Endothelial cell of umbilical vein (primary cell): ENCODE data around the gene EDEM1. TPM values are rescaled to one million over a fixed set of nuclear protein-coding genes. Genes with fewer than 3 reads are reported as not detected.

Experiments used
- BruUV-seq: library from RNA; stranded (reverse); fragments of 400-500 nt; replicated peaks from 2 replicates; lab custom pipeline; 2021; lab: Mats Ljungman, UMichigan
- CTCF ChIA-PET: fragments of 300-600, 350-600 bp; sonication (Branson Sonifier 250); formaldehyde crosslinking; loops from one replicate; lab custom pipeline; 2021; ENCODE audit warnings: antibody characterized with exemption, inconsistent platforms; lab: Charles Lee
- POLR2A ChIA-PET: fragments of 300-600, 350-600 bp; sonication (Branson Sonifier 250); formaldehyde crosslinking; loops from one replicate; lab custom pipeline; 2021; ENCODE audit warnings: antibody characterized with exemption, inconsistent platforms; lab: Charles Lee
- DNase-seq: peaks from one replicate; pipeline ENCODE4 v3.0.0-alpha.2; 2011; ENCODE audit warnings: low read depth, low spot score
- FAIRE-seq: peaks from 2 replicates; lab custom pipeline; 2011; peaks lifted over from hg19 to GRCh38; lab: Jason Lieb, UNC
- H2AFZ ChIP-seq: 2 replicates; pipeline ENCODE4 v1.6.0; 2012; ENCODE audit warnings: low read depth, low read length, control low read depth, inconsistent platforms
- H3K27ac ChIP-seq: 2 replicates; pipeline ENCODE4 v1.5.1; 2011; ENCODE audit warnings: low read depth, mild to moderate bottlenecking, control low read depth, low read length, moderate library complexity; ENCODE audit not compliant: insufficient read depth
- H3K27me3 ChIP-seq, 2 experiments: 2 replicates each; pipeline versions ENCODE4 v1.6.0 to v1.6.1; 2011; ENCODE audit warnings: low read length in 2 of 2, mixed read lengths in 1 of 2; ENCODE audit not compliant: control insufficient read depth in 2 of 2, insufficient read depth in 2 of 2
- H3K36me3 ChIP-seq, 2 experiments: 2 replicates in 1 of 2; 3 replicates in 1 of 2; pipeline ENCODE4 v1.5.1; 2011; ENCODE audit warnings: low read length in 2 of 2, mild to moderate bottlenecking in 1 of 2, moderate library complexity in 1 of 2; ENCODE audit not compliant: control insufficient read depth in 2 of 2, insufficient read depth in 2 of 2; ENCODE audit errors: extremely low read depth in 1 of 2
- H3K4me1 ChIP-seq: 3 replicates; pipeline ENCODE4 v1.5.1; 2011; ENCODE audit warnings: mild to moderate bottlenecking, low read length; ENCODE audit not compliant: control insufficient read depth, insufficient read depth; ENCODE audit errors: extremely low read depth
- H3K4me2 ChIP-seq: 2 replicates; pipeline ENCODE4 v1.6.1; 2011; ENCODE audit warnings: low read length, control low read depth, mixed read lengths; ENCODE audit not compliant: insufficient read depth
- H3K4me3 ChIP-seq, 3 experiments: fragments of 200-600 bp in 1 of 3; sonication (generic), shearing (Covaris generic) in 1 of 3; replicated peaks in 1 of 3; 2 replicates each; pipeline ENCODE4 v1.5.1; 2011 to 2016; ENCODE audit warnings: control low read depth in 3 of 3, low read length in 3 of 3, mild to moderate bottlenecking in 2 of 3, inconsistent platforms in 1 of 3, low read depth in 1 of 3, moderate library complexity in 1 of 3; ENCODE audit not compliant: insufficient read depth in 1 of 3
- H3K79me2 ChIP-seq: 2 replicates; pipeline ENCODE4 v1.6.0; 2012; ENCODE audit warnings: low read length, inconsistent platforms; ENCODE audit not compliant: control insufficient read depth, insufficient read depth
- H3K9ac ChIP-seq: replicated peaks from 2 replicates; pipeline ENCODE3; 2011; ENCODE audit warnings: low read length, control low read depth; ENCODE audit not compliant: insufficient read depth; ENCODE audit errors: extremely low read depth
- H3K9me1 ChIP-seq: replicated peaks from 3 replicates; pipeline ENCODE4 v1.6.0; 2011; ENCODE audit warnings: mild to moderate bottlenecking, low read length; ENCODE audit not compliant: control insufficient read depth, insufficient read depth; ENCODE audit errors: extremely low read depth
- H3K9me3 ChIP-seq: replicated peaks from 2 replicates; pipeline ENCODE4 v1.5.1; 2012; ENCODE audit warnings: low read length, inconsistent platforms; ENCODE audit not compliant: control insufficient read depth, insufficient read depth
- H4K20me1 ChIP-seq: replicated peaks from 2 replicates; pipeline ENCODE3; 2011; ENCODE audit warnings: mild to moderate bottlenecking, low read length; ENCODE audit not compliant: control insufficient read depth, insufficient read depth; ENCODE audit errors: extremely low read depth
- EZH2 ChIP-seq: IDR thresholded peaks from 2 replicates; pipeline ENCODE4 v1.6.1; 2012; ENCODE audit warnings: borderline replicate concordance, low read depth, mild to moderate bottlenecking, moderate library complexity, low read length, inconsistent platforms; ENCODE audit not compliant: severe bottlenecking
- FOS ChIP-seq: IDR thresholded peaks from 2 replicates; pipeline ENCODE4 v1.6.1; 2011; ENCODE audit warnings: mild to moderate bottlenecking, low read length, moderate library complexity, borderline replicate concordance; ENCODE audit not compliant: insufficient read depth
- GATA2 ChIP-seq: IDR thresholded peaks from 2 replicates; pipeline ENCODE4 v1.7.0; 2011; ENCODE audit warnings: low read depth, mild to moderate bottlenecking, moderate library complexity, mixed read lengths, low read length; ENCODE audit not compliant: insufficient read length, insufficient read depth
- JUN ChIP-seq: IDR thresholded peaks from 2 replicates; pipeline ENCODE4 v1.6.1; 2011; ENCODE audit warnings: borderline replicate concordance, low read depth; ENCODE audit not compliant: insufficient read length, insufficient read depth
- MYC ChIP-seq: IDR thresholded peaks from one replicate; pipeline ENCODE4 v1.6.1; 2011; ENCODE audit warnings: mild to moderate bottlenecking, low read depth, low read length
- POLR2A ChIP-seq: IDR thresholded peaks from 2 replicates; pipeline ENCODE4 v1.6.1; 2012; ENCODE audit warnings: low read depth, mild to moderate bottlenecking, control low read depth, low read length
- POLR2AphosphoS5 ChIP-seq: IDR thresholded peaks from 2 replicates; pipeline ENCODE4 v1.6.1; 2012; ENCODE audit warnings: low read depth, mild to moderate bottlenecking, control low read depth, low read length, moderate library complexity; ENCODE audit not compliant: insufficient read depth
- dilution Hi-C: fragments of 300-500 bp; cut with MboI; formaldehyde crosslinking; loops from one replicate; pipeline ENCODE4 v1.15.0; 2019; ENCODE audit warnings: low sequenced_read_pairs; ENCODE audit not compliant: extremely low pct_ligation_motif_present
- intact Hi-C: fragments of 100-400 bp; cut with micrococcal nuclease; formaldehyde crosslinking; loops from one replicate; pipeline ENCODE4 v1.10.0; 2022
- polyA plus RNA-seq, 4 experiments: library from polyadenylated mRNA; depleted of rRNA in 3 of 4; stranded (reverse) in 3 of 4; unstranded in 1 of 4; fragments of >200 nt; gene quantifications; 2 replicates each; pipeline versions ENCODE4 v1.2.1 to v1.2.3, GENCODE V29; 2011 to 2012; ENCODE audit warnings: missing spikeins in 1 of 4
- total RNA-seq: library from RNA; stranded (reverse); gene quantifications from 2 replicates; pipeline ENCODE4 v1.2.3, GENCODE V29; 2021
- TF ChIP-seq, protein P1 (sequence below): IDR thresholded peaks from 2 replicates; pipeline ENCODE4 v1.6.1; 2011; ENCODE audit not compliant: insufficient read depth, insufficient read length
- TF ChIP-seq, protein P2 (sequence below), 2 donors: IDR thresholded peaks; 1 replicate in 1 of 2; 2 replicates in 1 of 2; pipeline ENCODE4 v1.5.1; 2011; ENCODE audit warnings: low read length in 2 of 2, mild to moderate bottlenecking in 2 of 2, moderate library complexity in 2 of 2, control low read depth in 1 of 2, inconsistent platforms in 1 of 2, low read depth in 1 of 2; ENCODE audit not compliant: insufficient read depth in 1 of 2; ENCODE audit errors: extremely low read depth in 1 of 2

Gene EDEM1
- total and polyA plus RNA-seq, 2 donors (not counting 3 experiments of a cell fraction or from before 2014, with no cell fraction given), result 19.4 to 61.1 TPM

DNA sequence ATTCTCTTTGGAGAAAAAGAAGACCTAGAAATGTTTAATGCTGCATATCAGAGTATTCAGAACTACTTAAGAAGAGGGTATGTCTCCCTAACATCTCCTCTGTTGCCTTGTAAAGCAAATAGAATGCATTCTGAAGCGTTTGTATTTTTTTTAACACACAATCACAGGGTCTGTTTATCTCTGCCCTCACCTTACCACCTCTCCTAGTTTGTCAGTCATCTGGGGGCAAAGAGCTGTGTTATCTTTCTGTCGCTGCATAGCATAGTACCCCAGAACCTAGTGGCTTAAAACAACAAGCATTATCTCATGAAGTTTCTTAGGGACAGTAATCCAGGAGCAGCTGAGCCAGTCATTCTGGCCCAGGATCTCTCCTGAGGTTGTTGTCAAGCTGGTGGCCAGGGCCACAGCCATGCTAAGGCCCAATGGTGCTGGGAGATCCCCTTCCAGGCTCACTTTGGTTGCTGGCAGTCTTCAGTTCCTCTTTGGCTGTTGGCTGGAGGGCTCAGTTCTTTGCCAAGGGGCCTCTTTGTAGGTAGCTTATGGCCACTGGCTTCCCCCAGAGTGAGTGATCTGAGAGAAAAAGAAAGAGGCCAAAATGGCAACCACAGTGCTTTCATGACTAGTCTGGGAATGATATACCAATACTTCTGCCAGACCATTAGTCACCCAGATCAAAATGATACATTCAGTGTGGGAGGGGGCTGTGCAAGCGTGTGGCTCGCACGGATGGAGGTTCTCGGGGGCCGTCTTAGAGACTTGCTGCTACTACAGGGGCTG lies 17.8 kb downstream of the EDEM1 start:
- no peak overlapping the region for H3K27ac ChIP-seq
- POLR2A ChIA-PET, result no interaction called here
- H3K4me2 ChIP-seq, result no peak overlapping the region

More for the DNA sequence above, 17.8 kb downstream of the EDEM1 start:
- DNase-seq, result no peak
- H3K9me3 ChIP-seq, result no peaks in the 10 kb centered on the region
- no peak overlapping the region for H3K9ac ChIP-seq
- H3K9me1 ChIP-seq, result no peaks in the 10 kb centered on the region
- no peak overlapping the region for H2AFZ ChIP-seq
- CTCF ChIA-PET, result no interaction called here
- no peak overlapping the region for H3K4me3 ChIP-seq
- no peaks in the 10 kb centered on the region for H3K27me3 ChIP-seq
- no TSS peak for BruUV-seq
- H3K4me1 ChIP-seq, result no peaks in the 10 kb centered on the region
- H3K36me3 ChIP-seq, result peaks cover 42 to 53% of the 10 kb centered on the region in 2 experiments
- no peak for TF ChIP-seq POLR2A
- no peak for TF ChIP-seq GATA2
- TF ChIP-seq, protein P1, sequence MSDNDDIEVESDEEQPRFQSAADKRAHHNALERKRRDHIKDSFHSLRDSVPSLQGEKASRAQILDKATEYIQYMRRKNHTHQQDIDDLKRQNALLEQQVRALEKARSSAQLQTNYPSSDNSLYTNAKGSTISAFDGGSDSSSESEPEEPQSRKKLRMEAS, result no peak
- TF ChIP-seq FOS, result no peak
- TF ChIP-seq MYC, result no peak
- no peak for TF ChIP-seq EZH2
- TF ChIP-seq JUN, result no peak
- TF ChIP-seq POLR2AphosphoS5, result no peak
- TF ChIP-seq, protein P2, sequence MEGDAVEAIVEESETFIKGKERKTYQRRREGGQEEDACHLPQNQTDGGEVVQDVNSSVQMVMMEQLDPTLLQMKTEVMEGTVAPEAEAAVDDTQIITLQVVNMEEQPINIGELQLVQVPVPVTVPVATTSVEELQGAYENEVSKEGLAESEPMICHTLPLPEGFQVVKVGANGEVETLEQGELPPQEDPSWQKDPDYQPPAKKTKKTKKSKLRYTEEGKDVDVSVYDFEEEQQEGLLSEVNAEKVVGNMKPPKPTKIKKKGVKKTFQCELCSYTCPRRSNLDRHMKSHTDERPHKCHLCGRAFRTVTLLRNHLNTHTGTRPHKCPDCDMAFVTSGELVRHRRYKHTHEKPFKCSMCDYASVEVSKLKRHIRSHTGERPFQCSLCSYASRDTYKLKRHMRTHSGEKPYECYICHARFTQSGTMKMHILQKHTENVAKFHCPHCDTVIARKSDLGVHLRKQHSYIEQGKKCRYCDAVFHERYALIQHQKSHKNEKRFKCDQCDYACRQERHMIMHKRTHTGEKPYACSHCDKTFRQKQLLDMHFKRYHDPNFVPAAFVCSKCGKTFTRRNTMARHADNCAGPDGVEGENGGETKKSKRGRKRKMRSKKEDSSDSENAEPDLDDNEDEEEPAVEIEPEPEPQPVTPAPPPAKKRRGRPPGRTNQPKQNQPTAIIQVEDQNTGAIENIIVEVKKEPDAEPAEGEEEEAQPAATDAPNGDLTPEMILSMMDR (IDR thresholded peaks at IDR 0.05; ENCODE audit: extremely low read depth in 1 of 2, insufficient read depth in 1 of 2, low read depth in 1 of 2, low read length in 2 of 2), result no peak
- FAIRE-seq, result no peak
- dilution Hi-C loops, result no loop called here
- intact Hi-C loops, result no loop called here
- no peaks in the 10 kb centered on the region for H4K20me1 ChIP-seq
- no peaks in the 10 kb centered on the region for H3K79me2 ChIP-seq
